HG03060 (cell line): ENCODE measurements around the gene HPSE2.

ENCODE experiments used
- ATAC-seq: cut with Tn5 transposase; IDR thresholded peaks from one replicate; pipeline ENCODE4 v1.9.1; 2021; ENCODE audit warnings: low read depth, moderate number of reproducible peaks; ENCODE audit not compliant: unreplicated experiment

HPSE2 gene

DNA sequence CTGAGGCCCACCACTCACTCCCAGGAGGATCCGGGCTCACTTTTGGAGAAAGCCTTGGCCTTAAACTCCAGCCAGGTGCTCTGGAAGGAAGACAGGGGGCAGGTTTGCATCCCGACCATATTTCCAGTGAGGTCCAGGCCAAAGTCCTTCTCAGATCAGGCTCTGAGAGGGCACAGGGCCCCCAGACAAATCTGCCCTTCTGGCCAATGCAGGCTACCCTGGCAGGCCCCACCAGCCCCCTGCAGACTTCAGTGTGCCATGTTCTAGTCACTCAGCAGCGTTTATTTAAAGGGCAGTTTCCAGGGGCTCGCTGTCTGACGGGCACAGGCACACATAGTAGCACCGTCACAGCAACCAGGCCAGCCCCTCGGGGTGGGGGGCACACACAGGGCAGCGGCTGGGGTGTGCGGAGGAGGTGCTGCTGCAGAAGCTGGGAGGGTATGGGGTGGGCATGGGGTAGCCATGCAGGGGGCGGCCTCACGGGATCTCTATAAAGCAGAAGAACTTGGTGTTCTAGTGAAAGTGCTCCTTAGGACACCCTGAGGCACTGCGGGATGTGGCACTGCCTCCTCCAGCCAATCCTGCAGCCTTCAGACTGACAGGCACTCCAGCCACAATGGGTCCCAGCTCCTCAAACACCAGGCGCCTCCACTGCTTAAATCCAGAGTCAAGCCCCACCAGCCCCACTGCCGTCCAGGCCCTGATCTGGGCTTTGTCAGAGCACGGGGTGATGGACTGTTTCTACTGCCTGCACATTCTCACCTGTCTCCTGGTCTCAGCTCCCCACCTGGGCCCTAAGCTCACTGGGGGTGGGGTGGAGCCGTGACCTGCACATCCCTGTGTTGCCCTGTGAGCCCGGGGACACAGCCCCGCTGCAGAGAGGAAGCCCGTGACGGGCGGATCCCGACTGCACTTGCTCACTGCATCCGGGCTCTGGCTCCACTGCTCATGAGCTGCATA is 811.1 kb downstream of the HPSE2 start:
- no peak for ATAC-seq

DNA sequence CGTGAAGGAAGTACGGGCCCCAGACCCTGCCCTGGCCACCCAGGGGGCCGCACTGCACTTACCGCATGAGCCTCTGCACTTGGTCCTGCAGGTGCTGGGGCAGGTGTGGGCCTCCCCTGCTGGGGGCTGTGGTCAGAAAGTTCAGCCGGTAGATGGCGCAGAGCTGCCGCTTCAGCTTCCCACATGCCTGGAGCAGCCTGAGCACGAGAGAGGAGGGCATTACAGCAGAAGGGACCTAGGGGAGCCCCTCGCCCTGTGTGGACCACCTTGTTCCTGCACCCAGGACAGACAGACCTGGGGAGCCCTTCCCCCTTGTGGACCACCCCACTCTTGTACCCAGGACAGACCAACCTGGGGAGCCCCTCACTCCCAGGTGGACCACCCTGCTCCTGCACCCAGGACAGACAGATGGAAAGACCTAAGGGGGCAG is 811.9 kb downstream of the HPSE2 start:
- no peak for ATAC-seq

DNA sequence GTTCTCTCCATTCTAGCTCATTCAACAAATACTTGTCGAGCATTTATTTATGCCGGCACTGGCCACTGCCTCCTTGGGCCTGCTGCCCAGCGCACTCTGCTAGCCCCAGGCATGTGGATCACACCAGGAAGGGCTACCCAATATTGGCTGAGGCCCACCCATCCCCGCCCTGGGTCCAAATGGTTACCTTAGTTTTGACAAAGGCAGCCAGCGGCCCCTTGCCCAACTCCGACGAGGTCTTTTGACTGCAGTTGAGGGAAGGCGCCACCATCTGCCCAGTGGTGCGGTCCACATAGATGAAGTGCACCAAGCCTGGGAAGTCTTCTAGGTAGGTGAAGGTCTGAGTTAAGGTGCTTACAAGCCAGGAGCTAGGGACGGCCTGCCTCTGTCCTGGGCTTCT is 813.5 kb downstream of the HPSE2 start:
- no peak for ATAC-seq

DNA sequence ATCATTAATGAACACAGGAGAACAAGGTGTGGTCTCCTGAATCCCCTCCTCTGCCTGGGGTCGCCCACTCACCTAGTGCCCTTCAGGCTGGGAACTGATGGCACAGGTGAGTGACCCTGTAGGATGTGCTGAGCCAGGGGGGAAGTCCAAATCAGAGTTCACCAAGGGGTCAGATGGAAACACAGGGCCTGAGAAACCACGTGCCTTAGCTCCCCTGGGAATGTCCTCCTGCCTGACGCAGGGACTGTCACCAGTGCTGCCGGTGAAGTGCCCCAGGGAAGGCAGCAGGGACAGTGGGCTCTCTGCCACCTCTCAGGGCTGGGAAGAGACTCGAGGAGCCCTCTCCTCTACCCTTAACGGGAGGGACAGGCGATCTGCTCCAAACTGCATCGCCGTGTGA is 814.9 kb downstream of the HPSE2 start:
- no peak for ATAC-seq

DNA sequence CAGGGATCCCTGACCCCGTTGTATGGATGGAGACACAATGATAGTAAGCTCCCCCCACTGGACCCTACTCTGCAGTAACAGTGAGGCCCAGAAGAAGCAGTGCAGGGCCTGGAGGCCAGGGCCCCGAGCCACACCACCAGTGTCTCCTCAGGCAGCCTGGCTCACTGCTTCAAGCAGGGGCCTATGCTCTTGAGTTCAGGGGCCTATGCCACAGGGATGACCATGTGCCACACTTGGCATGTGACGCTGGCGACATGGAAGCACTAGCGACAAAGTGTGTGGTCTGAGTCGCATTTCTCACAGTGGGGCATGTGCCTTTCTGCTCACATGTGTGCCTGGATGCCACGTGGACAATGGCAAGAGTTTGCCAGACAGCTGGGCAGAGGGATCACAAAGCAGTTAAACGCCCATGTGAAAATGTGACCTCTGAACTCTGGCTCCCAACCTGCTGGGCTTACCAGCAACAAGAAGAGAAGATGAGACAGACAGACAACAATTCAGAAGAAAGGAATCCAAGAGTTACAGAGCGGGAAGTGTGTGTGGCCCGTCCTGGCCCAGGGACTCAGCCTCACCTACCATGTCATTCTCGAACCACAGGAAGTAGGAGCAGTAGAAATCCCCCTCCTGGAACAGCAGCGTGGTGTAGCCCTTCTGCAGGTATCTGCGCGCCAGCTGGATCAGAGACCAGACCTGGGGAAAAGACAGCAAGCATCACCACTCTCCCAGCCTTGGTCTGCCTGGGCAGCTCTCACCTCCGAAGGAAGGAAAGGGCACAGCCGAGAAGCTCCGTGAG is 816.0 kb downstream of the HPSE2 start:
- no peak for ATAC-seq

DNA sequence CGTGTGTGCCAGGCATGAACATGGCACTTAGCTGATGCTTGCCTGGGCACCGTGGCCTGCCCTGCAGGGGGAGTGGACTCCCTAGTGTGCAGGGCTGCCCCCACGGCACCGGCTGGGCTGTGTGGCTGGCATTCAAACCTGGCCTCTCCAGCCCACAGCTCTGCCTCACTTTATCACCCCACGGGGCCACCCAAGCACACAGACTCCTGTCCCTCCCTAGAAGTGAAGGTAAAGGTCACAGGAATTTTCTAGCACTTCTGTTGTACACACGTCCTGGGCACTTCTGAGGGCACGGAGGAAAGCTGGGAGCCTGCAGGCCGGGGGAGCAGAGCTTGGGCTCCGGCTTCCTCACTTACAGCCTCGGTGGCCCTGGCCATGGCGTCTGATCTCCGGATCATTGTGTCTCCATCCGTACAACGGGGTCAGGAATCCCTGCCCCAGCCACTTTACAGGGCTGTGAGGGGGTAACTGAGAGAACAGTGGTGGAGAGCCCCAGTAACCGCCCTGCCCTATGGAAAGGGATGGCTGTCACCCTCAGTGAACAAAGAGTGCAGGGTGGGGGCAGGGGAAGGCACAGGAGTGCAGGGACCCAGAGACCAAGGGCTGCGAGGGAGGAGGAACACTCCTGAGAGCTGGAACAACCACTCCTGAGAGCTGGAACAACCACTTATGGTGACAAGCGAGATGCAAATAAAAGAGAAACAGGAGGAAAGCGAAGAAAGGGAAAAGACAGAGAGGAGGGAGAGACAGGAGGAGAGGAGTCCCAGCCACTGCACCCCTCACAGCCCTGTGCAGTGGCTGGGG is 816.8 kb downstream of the HPSE2 start:
- no peak for ATAC-seq

DNA sequence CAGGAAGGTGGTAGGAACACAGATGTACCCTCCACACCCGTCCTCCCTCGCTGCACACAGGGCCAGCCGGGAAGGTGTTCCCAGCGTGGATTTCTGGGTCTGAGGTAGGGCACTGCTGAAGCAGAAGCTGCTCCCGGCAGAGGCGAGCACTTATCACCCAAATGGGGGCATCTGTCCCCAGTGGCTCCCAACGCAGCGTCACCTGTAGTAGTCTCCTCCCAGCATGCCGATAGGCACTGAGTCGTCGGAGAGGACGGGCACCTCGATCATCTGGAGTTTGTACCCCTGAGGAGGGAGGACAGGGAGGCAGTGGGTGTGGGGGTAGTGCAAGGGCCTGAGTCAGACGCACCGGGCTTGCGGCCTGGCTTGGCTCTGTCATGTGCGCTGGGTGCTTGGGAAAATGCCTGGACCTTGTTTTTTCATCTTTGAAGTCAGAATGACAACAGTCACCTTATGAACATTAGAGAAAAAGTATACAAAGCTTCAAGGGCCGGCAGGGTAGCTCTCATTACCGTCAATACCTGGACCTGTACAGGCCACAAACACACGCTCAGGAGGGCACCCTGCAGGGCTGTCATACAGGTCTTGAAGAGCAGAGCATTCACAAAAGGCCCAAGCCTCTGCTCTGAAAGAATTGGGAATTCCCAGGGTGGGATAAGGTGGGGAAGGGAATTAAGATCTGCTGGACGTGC is 817.5 kb downstream of the HPSE2 start:
- no peak for ATAC-seq

DNA sequence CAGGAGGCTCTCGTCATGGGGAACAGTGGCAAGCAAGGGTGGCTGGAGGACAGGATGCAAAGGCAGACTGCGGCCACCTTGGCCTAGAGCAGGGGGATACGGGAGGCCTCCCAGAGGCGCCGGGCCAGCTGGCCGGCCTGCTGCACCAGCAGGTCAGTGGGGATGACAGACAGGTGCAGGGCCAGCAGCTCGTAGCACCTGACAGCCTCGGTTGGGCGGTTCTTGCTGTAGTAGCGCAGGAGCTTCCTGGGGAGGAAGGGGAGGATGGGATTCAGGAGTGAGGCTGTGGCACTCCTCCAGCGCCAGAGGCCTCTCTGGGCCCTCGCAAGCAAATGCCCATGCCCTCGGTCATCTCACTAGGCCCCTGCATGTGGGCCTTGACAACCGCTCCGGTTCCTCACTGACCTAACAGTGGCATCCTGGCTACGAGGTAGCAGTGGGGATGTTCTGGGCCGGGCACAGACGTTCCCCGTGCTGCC is 818.1 kb downstream of the HPSE2 start:
- ATAC-seq, result no peak

DNA sequence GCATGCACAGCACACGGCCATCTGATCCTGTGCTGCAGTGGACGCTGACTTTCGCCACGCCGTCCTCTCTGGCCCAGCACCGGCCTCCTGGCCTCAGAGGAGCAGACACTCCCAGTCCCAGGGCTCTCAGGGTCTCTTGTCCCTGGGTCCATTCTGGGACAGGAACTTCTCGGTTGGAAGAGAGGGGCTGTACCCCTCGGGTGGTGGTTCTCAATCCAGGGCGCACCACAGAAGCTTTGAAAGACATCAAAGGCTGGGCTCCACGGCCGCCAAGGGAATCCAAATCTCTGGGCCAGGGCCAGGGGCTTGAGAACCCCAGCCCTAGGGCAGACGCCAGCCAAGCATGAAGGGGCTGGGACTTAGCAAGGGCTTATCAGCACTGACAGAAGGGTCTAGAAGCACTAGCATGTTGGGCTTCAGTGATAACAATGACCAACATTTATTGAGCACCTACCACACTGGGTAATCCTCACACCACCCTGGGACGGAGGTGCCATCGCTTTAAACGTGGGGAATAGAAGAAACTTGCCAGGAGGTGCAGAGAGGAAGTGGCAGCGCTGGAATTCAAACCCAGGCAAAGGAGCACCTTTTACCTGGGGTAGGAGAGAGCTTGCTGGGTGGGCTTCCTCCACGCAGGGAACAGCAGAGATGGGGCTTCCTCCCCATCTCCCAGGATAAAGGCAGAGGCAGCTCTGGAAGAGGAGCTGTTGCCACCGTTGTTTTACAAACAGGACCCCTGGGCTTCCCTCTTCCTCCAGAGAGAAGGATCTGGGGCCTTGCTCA is 818.9 kb downstream of the HPSE2 start:
- no peak for ATAC-seq

DNA sequence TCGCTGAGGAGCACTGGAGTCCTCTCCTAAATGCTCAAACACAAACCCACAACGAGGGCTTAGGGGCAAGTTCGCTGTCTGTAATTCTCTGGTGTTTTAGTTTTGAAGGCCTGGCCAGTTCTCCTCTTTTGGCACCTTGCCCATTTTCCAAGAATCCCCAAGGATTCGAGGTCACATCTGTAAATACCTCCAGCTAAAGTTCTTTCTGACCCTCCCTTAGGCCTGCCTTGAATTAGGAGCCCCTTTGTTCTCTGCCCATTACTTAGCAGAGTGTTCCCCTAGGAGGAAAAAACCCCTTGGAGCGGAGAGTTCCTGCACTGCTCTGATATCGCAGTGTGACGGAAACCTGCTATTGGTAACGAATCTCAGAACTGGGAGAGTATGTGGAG is 819.9 kb downstream of the HPSE2 start:
- no peak for ATAC-seq

DNA sequence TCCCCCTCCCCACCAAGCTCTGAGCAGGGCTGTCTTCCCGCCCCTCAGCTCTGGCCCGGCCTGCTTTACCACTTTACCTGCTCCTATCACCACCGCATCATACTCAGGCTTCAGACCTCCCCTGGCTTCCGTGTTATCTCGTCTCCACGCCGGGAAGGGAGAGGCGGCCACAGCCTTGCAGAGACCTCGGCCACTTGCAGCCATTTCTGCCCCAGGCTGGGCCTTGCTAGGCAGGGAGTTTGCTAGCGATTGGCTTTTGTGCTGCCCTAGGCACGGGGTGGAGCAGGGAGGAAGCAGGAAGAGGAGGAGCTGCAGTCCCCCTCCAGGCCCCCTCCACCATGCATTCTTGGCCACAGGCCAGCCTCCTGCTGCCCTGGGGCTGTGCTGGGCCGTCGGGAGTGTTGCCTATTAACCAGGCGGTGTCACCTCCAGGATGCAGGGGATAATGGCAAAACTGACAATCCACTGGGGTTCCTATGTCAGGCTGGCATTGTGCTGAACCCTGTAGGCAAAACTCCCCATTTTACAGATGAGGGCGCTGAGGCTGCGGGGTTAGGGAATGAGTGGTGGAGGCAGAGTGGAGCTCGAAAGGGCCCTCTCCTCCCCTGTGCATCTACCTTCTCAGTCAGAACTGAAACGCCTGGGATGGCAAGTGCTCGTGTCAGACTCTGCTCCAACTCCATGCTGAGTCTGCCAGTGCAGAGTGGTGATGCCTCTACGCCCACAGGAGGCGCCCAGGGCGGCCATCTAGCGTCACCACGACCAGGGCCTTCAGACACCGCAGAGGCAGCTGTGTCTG is 820.5 kb downstream of the HPSE2 start, which contains the start of gene PYROXD2:
PYROXD2 (minus strand) TSS at position 251 of the 799 bp plus-strand sequence; CDS start at position 204, 47 bp downstream.
- ATAC-seq, result no peak

DNA sequence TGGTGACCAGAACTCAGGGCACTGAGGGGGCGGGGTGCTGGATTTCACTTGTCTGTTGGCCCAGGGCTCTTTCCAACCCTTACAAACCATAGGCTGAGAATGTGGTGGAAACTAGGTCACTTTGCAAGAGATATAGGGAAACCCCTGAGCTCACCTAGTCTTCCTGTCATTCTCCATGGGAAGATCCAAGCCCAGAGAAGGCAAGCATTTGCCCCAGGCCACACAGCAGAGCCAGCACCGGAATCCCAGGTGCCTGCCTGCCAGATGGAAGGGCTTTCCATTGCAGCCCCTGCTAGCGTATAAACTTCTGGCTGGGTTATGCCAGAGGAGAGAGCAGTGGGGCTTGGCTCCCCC is 821.1 kb downstream of the HPSE2 start:
- ATAC-seq, result no peak

DNA sequence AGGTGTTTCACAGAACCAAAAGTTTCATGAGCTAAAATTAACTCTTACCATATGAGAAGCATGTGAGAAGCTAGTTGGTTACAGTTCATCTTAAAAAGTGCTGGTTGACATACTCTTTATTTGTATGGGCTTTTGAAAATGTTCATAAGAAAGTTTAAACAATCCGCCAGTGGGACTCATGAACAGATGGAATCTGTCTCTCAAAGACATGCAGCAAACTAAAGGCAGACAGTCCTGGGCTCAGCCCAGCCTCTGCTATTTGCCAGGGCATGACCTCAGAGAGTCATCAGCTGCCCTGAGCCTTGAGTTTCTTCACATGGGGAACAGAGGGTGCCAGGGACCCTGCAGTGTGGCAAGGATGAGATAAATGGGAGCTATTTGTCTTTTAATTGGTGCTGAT is 823.9 kb downstream of the HPSE2 start:
- no peak for ATAC-seq

DNA sequence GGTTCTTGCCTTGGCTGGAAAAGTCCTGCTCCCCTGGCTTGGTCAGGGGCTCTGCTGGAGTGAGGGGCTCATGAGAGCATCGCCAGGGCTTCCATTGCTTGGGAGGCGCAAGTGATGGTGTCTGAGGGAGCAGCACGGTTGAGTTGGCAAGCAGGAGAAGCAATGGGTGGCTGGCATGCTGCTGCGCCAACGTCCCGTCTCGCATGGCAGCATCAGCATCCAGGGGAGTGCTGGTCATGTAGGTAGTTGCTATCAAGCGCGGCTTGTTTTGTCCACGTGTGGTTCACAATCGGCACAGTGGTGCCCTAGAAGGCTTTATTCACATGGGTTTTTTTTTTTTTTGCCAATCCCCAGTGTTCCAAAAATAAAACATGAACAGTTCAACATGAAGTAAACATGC is 824.5 kb downstream of the HPSE2 start:
- no peak for ATAC-seq

DNA sequence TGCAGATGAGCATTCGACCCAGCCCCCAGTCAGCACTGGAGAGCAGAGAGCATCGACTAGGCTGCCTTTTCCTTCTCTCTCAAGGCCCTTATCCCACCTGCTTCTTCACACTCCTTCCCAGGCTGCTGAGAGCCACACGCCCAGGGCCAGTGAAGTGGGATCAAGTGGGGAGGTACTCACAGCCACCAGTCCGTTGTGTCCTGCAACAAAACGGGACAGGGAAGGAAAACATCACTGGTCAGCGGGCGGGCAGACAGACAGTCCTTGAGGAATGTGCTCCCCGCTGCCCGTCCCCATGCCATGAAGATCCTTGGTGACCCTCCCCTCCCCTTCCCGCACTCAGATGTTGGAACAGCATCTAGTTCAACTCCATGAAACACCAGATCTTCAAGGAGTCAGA is 824.9 kb downstream of the HPSE2 start:
- ATAC-seq, result no peak

DNA sequence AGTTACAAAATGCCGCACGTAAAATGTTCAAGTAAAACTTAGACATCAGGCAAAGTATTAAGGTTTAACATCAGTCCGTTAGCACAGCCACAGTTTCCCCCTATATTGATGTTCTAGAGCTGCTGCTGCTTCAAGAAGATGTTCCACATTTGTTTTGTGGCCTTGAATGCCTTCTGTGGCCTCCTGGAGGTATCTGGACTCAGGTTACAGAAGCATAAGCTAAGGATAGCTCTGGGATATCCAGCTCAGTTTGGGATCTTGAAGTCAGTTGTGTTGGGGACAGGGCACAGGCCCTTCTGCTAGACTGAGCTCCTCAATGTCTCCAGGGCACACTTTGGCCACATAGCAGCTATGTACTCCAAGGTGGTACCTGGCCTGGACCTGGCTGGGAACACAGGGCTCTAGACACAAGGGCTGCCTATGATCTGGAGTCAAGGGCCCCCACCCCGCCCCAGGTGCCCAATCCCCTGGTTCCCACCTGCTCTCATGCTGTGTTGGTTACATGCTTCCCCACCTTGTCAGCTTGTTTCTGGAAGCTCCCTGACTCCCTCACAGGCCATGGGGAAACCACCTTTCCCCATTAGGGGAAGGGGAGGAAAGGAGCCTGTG is 825.4 kb downstream of the HPSE2 start:
- ATAC-seq, result no peak

DNA sequence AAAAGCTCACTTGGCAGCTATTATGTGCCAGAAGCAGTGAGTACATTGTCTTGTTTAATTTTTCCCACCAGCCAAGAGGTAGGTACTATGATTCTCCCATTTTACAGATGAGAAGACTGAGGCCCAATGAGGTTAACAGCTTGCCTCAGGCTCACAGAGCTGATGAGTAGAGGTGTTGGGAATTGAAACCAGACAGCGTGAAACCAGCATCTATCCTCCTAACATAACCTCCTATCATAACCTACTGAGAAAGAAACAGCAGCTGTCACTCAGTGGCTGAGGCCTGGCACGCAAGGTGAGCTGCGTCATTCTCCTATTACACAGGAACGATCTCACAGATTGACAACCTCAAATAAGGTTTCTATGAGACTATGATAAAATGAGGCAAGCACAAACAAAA is 826.9 kb downstream of the HPSE2 start:
- no peak for ATAC-seq

DNA sequence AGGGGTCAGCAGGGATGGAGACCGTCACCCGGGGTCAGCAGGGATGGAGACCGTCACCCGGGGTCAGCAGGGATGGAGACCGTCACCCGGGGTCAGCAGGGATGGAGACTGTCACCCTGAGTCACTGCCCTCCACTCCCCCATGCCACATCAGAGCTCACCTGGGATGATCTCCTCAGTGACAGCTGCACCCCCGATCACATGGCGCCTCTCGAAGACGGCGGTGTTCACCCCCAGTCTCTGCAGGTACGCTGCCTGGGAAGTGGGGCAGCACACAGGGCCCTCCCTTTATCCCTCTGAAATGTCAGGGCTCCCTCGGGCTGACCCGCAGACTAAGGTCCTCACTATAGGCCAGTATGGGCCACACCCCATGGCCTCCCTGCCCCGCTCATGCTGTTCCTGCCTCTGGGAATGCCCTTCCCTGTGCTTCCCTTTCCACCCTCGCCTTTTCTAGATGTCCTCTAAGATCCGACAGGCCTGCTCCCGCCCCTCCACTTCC is 827.9 kb downstream of the HPSE2 start:
- no peak for ATAC-seq
